C4-2B (cell line): ENCODE results near the gene CCDC121.

Source experiments
- CTCF ChIP-seq: fragments of 450-650 bp; conservative IDR thresholded peaks from 2 replicates; pipeline ENCODE4 v1.5.1; 2017; ENCODE audit warnings: mild to moderate bottlenecking
- ZFX ChIP-seq: fragments of 450-650 bp; IDR thresholded peaks from 2 replicates; pipeline ENCODE4 v1.6.1; 2017

GRCh38 chr2:27638037-27638637 is 9.3 kb upstream of the CCDC121 start:
- TF ChIP-seq CTCF (no peak), ZFX (no peak)
